ENCODE data around the gene YARS1. TPM values are rescaled to one million over a fixed set of nuclear protein-coding genes. Genes with fewer than 3 reads are reported as not detected.
A peak's percentile ranks its signal among the peaks of the same experiment; 100 is the strongest.

Gene YARS1
- total RNA-seq, 1 donor from 2014 or later: 73.2 TPM

GRCh38 chr1:32817815-32818786, 943 bp upstream of the YARS1 start:
- peaks cover 2% of the 10 kb centered on the region for H3K27me3 Mint-ChIP-seq (ENCODE audit: unreplicated experiment)
- peak; percentile 69 for DNase-seq (ENCODE audit: low spot score)
- peak overlapping the region; percentile 99 for H3K4me3 Mint-ChIP-seq (ENCODE audit: unreplicated experiment)
- H3K36me3 Mint-ChIP-seq (ENCODE audit: low read depth, unreplicated experiment): peaks cover 12% of the 10 kb centered on the region
- H3K27ac Mint-ChIP-seq (ENCODE audit: unreplicated experiment): peak overlapping the region; percentile 91
- H3K4me1 Mint-ChIP-seq (ENCODE audit: unreplicated experiment): peaks cover 27% of the 10 kb centered on the region
- no peaks in the 10 kb centered on the region for H3K9me3 Mint-ChIP-seq (ENCODE audit: unreplicated experiment)
- TF ChIP-seq CTCF (IDR thresholded peaks at IDR 0.05; ENCODE audit: unreplicated experiment): no peak

DNA sequence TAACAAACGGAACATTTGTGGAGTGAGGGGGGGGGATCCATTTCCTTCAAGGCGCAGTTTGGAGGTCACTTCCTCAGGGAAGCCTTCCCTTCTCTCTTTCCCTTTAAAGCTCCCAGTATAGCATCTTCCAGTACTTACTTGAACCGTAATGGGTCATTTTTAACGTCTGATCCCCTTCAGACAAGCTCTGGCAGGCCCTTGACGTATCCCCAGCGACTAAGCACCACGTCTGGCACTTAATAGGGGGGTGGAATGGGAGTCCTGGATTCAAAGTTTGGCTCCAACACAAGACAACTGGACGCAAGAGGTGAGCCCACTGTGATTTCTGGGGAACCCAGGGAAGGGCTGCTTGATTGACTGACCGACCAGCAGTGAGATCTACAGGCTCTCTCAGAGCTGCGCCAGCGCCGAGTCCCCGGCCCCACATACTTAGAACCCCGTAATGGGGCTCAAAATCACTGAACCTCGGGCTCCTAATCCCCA, 441 bp downstream of the YARS1 start:
- no peak for TF ChIP-seq CTCF (IDR thresholded peaks at IDR 0.05; ENCODE audit: unreplicated experiment)
- peak overlapping the region; percentile 99 for H3K27ac Mint-ChIP-seq (ENCODE audit: unreplicated experiment)
- peak overlapping the region; percentile 99 for H3K4me3 Mint-ChIP-seq (ENCODE audit: unreplicated experiment)
- no peaks in the 10 kb centered on the region for H3K9me3 Mint-ChIP-seq (ENCODE audit: unreplicated experiment)
- H3K4me1 Mint-ChIP-seq (ENCODE audit: unreplicated experiment): peaks cover 27% of the 10 kb centered on the region
- peaks cover 12% of the 10 kb centered on the region for H3K36me3 Mint-ChIP-seq (ENCODE audit: low read depth, unreplicated experiment)
- peaks cover 1% of the 10 kb centered on the region for H3K27me3 Mint-ChIP-seq (ENCODE audit: unreplicated experiment)
- peak; percentile 20 for DNase-seq (ENCODE audit: low spot score)

DNA sequence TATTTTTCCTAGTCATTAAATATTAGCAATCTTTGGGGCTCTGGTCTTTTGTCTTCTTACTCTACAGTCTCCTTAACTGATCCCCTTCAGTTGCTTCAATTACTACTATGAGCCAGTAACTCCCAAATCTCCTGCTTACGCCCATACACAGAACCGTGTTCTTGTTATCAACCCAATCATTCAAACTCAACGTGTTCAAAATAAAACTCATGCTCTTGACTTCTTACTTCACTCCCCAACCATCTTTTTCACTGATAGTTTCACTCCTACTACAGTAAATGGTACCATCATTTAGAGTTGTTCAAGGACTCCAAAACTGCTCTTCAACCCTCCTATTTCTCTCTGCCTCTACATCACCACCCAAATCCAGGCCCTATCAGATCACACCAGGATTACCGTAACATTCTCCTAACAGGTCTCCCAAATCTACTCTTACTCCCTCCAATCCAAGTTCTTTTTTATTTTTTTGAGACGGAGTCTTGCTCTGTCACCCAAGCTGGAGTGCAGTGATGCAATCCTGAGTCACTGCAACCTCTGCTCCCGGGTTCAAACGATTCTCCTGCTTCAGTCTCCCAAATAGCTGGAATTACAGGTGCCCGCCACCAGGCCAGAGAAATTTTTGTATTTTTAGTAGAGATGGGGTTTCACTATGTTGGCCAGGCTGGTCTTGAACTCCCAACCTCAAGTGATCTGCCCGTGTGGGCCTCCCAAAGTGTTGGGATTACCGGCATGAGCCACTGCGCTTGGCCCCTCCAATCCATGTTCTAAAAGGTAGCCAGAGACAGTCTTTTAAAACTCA, 3.0 kb downstream of the YARS1 start:
- no peak for TF ChIP-seq CTCF (IDR thresholded peaks at IDR 0.05; ENCODE audit: unreplicated experiment)
- Mint-ChIP-seq H3K36me3 (ENCODE audit: low read depth, unreplicated experiment) (peaks cover 26% of the 10 kb centered on the region), H3K27me3 (ENCODE audit: unreplicated experiment) (no peaks in the 10 kb centered on the region), H3K27ac (ENCODE audit: unreplicated experiment) (no peak overlapping the region), H3K4me1 (ENCODE audit: unreplicated experiment) (peaks cover 27% of the 10 kb centered on the region), H3K9me3 (ENCODE audit: unreplicated experiment) (no peaks in the 10 kb centered on the region), H3K4me3 (ENCODE audit: unreplicated experiment) (peak overlapping the region; percentile 28)
- no peak for DNase-seq (ENCODE audit: low spot score)

DNA sequence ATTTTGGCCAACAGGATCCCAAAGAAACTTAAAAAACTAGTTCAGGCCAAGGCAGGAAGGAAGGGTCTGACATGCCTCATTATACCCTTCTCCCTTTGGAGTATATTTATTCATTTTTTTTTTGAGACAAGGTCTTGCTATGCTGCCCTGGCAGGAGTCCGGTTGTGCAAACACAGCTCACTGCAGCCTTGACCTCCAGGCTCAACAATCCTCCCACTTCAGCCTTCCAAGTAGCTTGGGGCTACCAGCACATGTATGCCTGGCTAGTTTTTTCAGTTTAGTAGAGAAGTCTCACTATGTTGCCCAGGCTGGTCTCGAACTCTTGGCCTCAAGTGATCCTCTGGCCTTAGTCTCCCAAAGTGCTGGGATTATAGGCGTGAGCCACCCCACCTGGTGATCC, 5.2 kb downstream of the YARS1 start:
- no peak for DNase-seq (ENCODE audit: low spot score)
- H3K36me3 Mint-ChIP-seq (ENCODE audit: low read depth, unreplicated experiment): peaks cover 39% of the 10 kb centered on the region
- no peaks in the 10 kb centered on the region for H3K27me3 Mint-ChIP-seq (ENCODE audit: unreplicated experiment)
- H3K4me3 Mint-ChIP-seq (ENCODE audit: unreplicated experiment): no peak overlapping the region
- no peak for TF ChIP-seq CTCF (IDR thresholded peaks at IDR 0.05; ENCODE audit: unreplicated experiment)
- H3K9me3 Mint-ChIP-seq (ENCODE audit: unreplicated experiment): no peaks in the 10 kb centered on the region
- peak overlapping the region; percentile 33 for H3K27ac Mint-ChIP-seq (ENCODE audit: unreplicated experiment)
- peaks cover 19% of the 10 kb centered on the region for H3K4me1 Mint-ChIP-seq (ENCODE audit: unreplicated experiment)

All from endothelial cell (in vitro differentiated cells).